LoVo (cell line): ENCODE results near the gene UCMA.

Experiments
- DNase-seq: peaks from one replicate; pipeline ENCODE4 v3.0.0-alpha.2; 2016; ENCODE audit warnings: low spot score

The UCMA gene

GRCh38 chr10:13233358-13233757, 816 bp downstream of the UCMA start:
- no peak for DNase-seq

GRCh38 chr10:13231808-13232207, 2.4 kb downstream of the UCMA start:
- DNase-seq: no peak

- DNase-seq: no peak
Observed at GRCh38 chr10:13231190-13231589, 3.0 kb downstream of the UCMA start.

GRCh38 chr10:13227031-13227430, 7.1 kb downstream of the UCMA start:
- DNase-seq: no peak

- DNase-seq: no peak
Observed at GRCh38 chr10:13225601-13226000, 8.6 kb downstream of the UCMA start.

- DNase-seq: no peak
Observed at GRCh38 chr10:13224210-13224995, 9.8 kb downstream of the UCMA start.

- DNase-seq: no peak
Observed at GRCh38 chr10:13223241-13223640, 10.9 kb downstream of the UCMA start.

- DNase-seq: no peak
Observed at GRCh38 chr10:13222566-13222965, 11.6 kb downstream of the UCMA start.

- no peak for DNase-seq
Observed at GRCh38 chr10:13222151-13222550, 12.0 kb downstream of the UCMA start.

GRCh38 chr10:13221572-13221971, 12.6 kb downstream of the UCMA start:
- no peak for DNase-seq

GRCh38 chr10:13219685-13220670, 14.2 kb downstream of the UCMA start:
- peak; percentile 25 for DNase-seq

GRCh38 chr10:13218878-13219277, 15.3 kb downstream of the UCMA start:
- no peak for DNase-seq

GRCh38 chr10:13213163-13213562, 21.0 kb downstream of the UCMA start:
- no peak for DNase-seq

- no peak for DNase-seq
Observed at GRCh38 chr10:13206546-13207443, 27.4 kb downstream of the UCMA start.

- DNase-seq: no peak
Observed at GRCh38 chr10:13206091-13206490, 28.1 kb downstream of the UCMA start.

- no peak for DNase-seq
Observed at GRCh38 chr10:13201132-13201531, 33.0 kb downstream of the UCMA start.

- DNase-seq: no peak
Observed at GRCh38 chr10:13195016-13195415, 39.2 kb downstream of the UCMA start.

- DNase-seq: no peak
Observed at GRCh38 chr10:13193637-13194036, 40.5 kb downstream of the UCMA start.

- no peak for DNase-seq
Observed at GRCh38 chr10:13191362-13191761, 42.8 kb downstream of the UCMA start.

- no peak for DNase-seq
Observed at GRCh38 chr10:13190816-13191215, 43.4 kb downstream of the UCMA start.

GRCh38 chr10:13189961-13190360, 44.2 kb downstream of the UCMA start:
- no peak for DNase-seq

- no peak for DNase-seq
Observed at GRCh38 chr10:13188593-13188992, 45.6 kb downstream of the UCMA start.
